ENCODE data around the gene DPP6.

DNA sequence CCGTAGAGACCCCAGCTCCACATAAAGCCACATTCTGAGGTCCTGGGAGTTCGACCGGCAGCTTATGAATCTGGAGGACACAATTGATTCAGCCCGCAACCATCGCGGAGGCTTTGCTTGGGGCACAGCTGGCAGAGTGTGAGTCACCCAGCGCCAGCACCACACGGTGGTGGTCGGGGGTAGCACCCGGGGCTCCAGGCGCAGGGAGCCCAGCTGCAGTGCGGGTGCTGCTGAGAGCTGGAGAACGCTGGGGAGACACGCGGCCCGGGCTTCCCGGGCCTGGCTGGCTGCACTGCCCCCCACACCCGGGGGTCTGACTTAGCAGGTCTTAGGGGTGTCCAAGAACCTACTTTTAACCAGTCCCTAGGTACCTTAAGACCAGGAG lies 862.8 kb downstream of the DPP6 start:
- TF ChIP-seq SUZ12 (IDR thresholded peaks at IDR 0.05) (no peak), ELF4 (IDR thresholded peaks at IDR 0.05) (no peak), SP1 (IDR thresholded peaks at IDR 0.05) (no peak), TARDBP (IDR thresholded peaks at IDR 0.05) (no peak), NFRKB (IDR thresholded peaks at IDR 0.05) (no peak), FOXM1 (IDR thresholded peaks at IDR 0.05; ENCODE audit: borderline replicate concordance) (no peak), HDGF (IDR thresholded peaks at IDR 0.05; ENCODE audit: borderline replicate concordance) (no peak)

Measured in HEK293T (cell line).